Keratinocyte (primary cell): ENCODE data around the gene SWAP70. TPM values are rescaled to one million over a fixed set of nuclear protein-coding genes. Genes with fewer than 3 reads are reported as not detected.

ENCODE experiments used
- DNase-seq: peaks from one replicate; pipeline ENCODE4 v3.0.0-alpha.2; 2011; ENCODE audit warnings: low read depth, missing footprints, low spot score
- FAIRE-seq: peaks from 2 replicates; lab custom pipeline; 2011; peaks lifted over from hg19 to GRCh38; lab: Jason Lieb, UNC
- H2AFZ ChIP-seq: 2 replicates; pipeline ENCODE4 v1.6.0; 2012; ENCODE audit warnings: low read length, control low read depth, inconsistent platforms; ENCODE audit not compliant: control insufficient read depth
- H3K27ac ChIP-seq: 2 replicates; pipeline ENCODE4 v1.5.1; 2011; ENCODE audit warnings: low read length; ENCODE audit not compliant: control insufficient read depth, insufficient read depth
- H3K27me3 ChIP-seq: 3 replicates; pipeline ENCODE4 v1.6.0; 2011; ENCODE audit warnings: low read length; ENCODE audit not compliant: control insufficient read depth, insufficient read depth; ENCODE audit errors: extremely low read depth
- H3K36me3 ChIP-seq, 2 experiments: 2 replicates in 1 of 2; 3 replicates in 1 of 2; pipeline ENCODE4 v1.5.1; 2011; ENCODE audit warnings: low read length in 2 of 2, mild to moderate bottlenecking in 1 of 2; ENCODE audit not compliant: control insufficient read depth in 2 of 2, insufficient read depth in 2 of 2; ENCODE audit errors: extremely low read depth in 1 of 2
- H3K4me1 ChIP-seq: 3 replicates; pipeline ENCODE4 v1.5.1; 2011; ENCODE audit warnings: low read length; ENCODE audit not compliant: control insufficient read depth, insufficient read depth; ENCODE audit errors: extremely low read depth
- H3K4me2 ChIP-seq: 3 replicates; pipeline ENCODE4 v1.6.0; 2011; ENCODE audit warnings: low read depth, low read length; ENCODE audit not compliant: control insufficient read depth, insufficient read depth; ENCODE audit errors: extremely low read depth
- H3K4me3 ChIP-seq, 3 experiments: fragments of 200-600 bp in 1 of 3; sonication (generic) in 1 of 3; 2 replicates in 2 of 3; 3 replicates in 1 of 3; pipeline ENCODE4 v1.5.1; 2011 to 2016; ENCODE audit warnings: low read length in 3 of 3, mild to moderate bottlenecking in 3 of 3, control low read depth in 2 of 3, inconsistent platforms in 1 of 3, low read depth in 1 of 3, mixed read lengths in 1 of 3, mixed run types in 1 of 3, moderate library complexity in 1 of 3; ENCODE audit not compliant: control insufficient read depth in 2 of 3, insufficient read depth in 2 of 3; ENCODE audit errors: extremely low read depth in 1 of 3
- H3K79me2 ChIP-seq: 2 replicates; pipeline ENCODE4 v1.6.0; 2012; ENCODE audit warnings: low read length; ENCODE audit not compliant: control insufficient read depth, insufficient read depth
- H3K9ac ChIP-seq: 3 replicates; pipeline ENCODE4 v1.6.0; 2011; ENCODE audit warnings: low read length; ENCODE audit not compliant: control insufficient read depth, insufficient read depth; ENCODE audit errors: extremely low read depth
- H3K9me1 ChIP-seq: 3 replicates; pipeline ENCODE4 v1.6.0; 2011; ENCODE audit warnings: low read length; ENCODE audit not compliant: control insufficient read depth, insufficient read depth; ENCODE audit errors: extremely low read depth
- H3K9me3 ChIP-seq: 2 replicates; pipeline ENCODE4 v1.5.1; 2012; ENCODE audit warnings: low read depth, low read length; ENCODE audit not compliant: control insufficient read depth
- H4K20me1 ChIP-seq: 3 replicates; pipeline ENCODE4 v1.6.0; 2011; ENCODE audit warnings: low read length; ENCODE audit not compliant: control insufficient read depth, insufficient read depth; ENCODE audit errors: extremely low read depth
- EZH2 ChIP-seq: IDR thresholded peaks from one replicate; pipeline ENCODE4 v1.6.1; 2012; ENCODE audit warnings: inconsistent platforms, mild to moderate bottlenecking, low read length, moderate library complexity
- dilution Hi-C: fragments of 300-500 bp; cut with MboI; formaldehyde crosslinking; loops from one replicate; pipeline ENCODE4 v1.7.0; 2020; ENCODE audit warnings: low sequenced_read_pairs; ENCODE audit not compliant: extremely low pct_ligation_motif_present
- polyA plus RNA-seq, 5 experiments: library from polyadenylated mRNA; depleted of rRNA in 3 of 5; stranded (reverse) in 3 of 5; stranded (forward) in 1 of 5; unstranded in 1 of 5; fragments of >200 nt; gene quantifications; 1 replicate in 1 of 5; 2 replicates in 3 of 5; 3 replicates in 1 of 5; pipeline versions ENCODE4 v1.2.1 to v1.2.3, GENCODE V29; 2011 to 2012; ENCODE audit warnings: missing spikeins in 2 of 5, low read depth in 1 of 5, low replicate concordance in 1 of 5
- TF ChIP-seq, protein P1 (sequence below), 3 experiments: IDR thresholded peaks in 1 of 3; conservative IDR thresholded peaks in 1 of 3; optimal IDR thresholded peaks in 1 of 3; 2 replicates in 2 of 3; 3 replicates in 1 of 3; pipeline versions ENCODE3 to v1.5.1; 2011; ENCODE audit warnings: low read length in 3 of 3, mild to moderate bottlenecking in 3 of 3, moderate library complexity in 2 of 3, control low read depth in 1 of 3, inconsistent platforms in 1 of 3; ENCODE audit not compliant: insufficient read depth in 2 of 3; ENCODE audit errors: extremely low read depth in 1 of 3

The SWAP70 gene
- polyA plus RNA-seq, 1 donor (not counting 4 experiments of a cell fraction or from before 2014, with no cell fraction given): 28.5 TPM

- Histone ChIP-seq H3K9me1 (no peaks in the 10 kb centered on the region), H3K79me2 (peaks cover 57% of the 10 kb centered on the region), H3K36me3 (peaks cover 0 to 4% of the 10 kb centered on the region in 2 experiments), H4K20me1 (no peaks in the 10 kb centered on the region), H3K27ac (peak overlapping the region; percentile 73), H3K4me2 (peak overlapping the region; percentile 67), H3K27me3 (no peaks in the 10 kb centered on the region), H3K9me3 (no peaks in the 10 kb centered on the region), H2AFZ (peak overlapping the region; percentile 45), H3K4me1 (peaks cover 5% of the 10 kb centered on the region), H3K9ac (peak overlapping the region; percentile 80), H3K4me3 (peak overlapping the region; percentile 68 to 79 (median 78))
- no peak for DNase-seq
- dilution Hi-C loops: no loop called here
- FAIRE-seq: no peak
- TF ChIP-seq, protein P1, sequence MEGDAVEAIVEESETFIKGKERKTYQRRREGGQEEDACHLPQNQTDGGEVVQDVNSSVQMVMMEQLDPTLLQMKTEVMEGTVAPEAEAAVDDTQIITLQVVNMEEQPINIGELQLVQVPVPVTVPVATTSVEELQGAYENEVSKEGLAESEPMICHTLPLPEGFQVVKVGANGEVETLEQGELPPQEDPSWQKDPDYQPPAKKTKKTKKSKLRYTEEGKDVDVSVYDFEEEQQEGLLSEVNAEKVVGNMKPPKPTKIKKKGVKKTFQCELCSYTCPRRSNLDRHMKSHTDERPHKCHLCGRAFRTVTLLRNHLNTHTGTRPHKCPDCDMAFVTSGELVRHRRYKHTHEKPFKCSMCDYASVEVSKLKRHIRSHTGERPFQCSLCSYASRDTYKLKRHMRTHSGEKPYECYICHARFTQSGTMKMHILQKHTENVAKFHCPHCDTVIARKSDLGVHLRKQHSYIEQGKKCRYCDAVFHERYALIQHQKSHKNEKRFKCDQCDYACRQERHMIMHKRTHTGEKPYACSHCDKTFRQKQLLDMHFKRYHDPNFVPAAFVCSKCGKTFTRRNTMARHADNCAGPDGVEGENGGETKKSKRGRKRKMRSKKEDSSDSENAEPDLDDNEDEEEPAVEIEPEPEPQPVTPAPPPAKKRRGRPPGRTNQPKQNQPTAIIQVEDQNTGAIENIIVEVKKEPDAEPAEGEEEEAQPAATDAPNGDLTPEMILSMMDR (optimal IDR thresholded peaks at IDR 0.05 in 1 of 3, IDR thresholded peaks at IDR 0.05 in 1 of 3, conservative IDR thresholded peaks at IDR 0.05 in 1 of 3; ENCODE audit: extremely low read depth in 1 of 3, insufficient read depth in 2 of 3, low read length in 3 of 3): no peak
- TF ChIP-seq EZH2: no peak
Measured at GRCh38 chr11:9664276-9665171, 647 bp downstream of the SWAP70 start.

DNA sequence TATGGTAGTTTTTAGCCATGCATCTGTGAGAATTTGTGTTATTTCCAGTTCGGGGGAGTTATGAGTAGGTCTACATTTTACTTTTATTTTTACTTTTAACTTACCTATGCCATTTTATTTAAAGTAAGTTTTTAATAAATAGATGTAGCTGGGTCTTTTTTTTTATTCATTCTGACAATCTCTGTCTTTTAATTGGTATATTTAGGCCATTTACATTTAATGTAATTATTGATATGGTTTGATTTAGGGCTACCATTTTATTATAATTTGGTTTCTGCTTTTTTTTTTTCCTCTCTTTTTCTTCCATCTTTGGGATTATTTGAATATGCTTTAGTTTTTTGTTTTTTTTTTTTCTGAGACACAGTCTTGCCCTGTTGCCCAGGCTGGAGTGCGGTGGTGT is 1.9 kb downstream of the SWAP70 start:
- no peak for FAIRE-seq

More for the DNA sequence above, 1.9 kb downstream of the SWAP70 start:
- TF ChIP-seq EZH2: no peak
- TF ChIP-seq, protein P1 (optimal IDR thresholded peaks at IDR 0.05 in 1 of 3, IDR thresholded peaks at IDR 0.05 in 1 of 3, conservative IDR thresholded peaks at IDR 0.05 in 1 of 3; ENCODE audit: extremely low read depth in 1 of 3, insufficient read depth in 2 of 3, low read length in 3 of 3): no peak
- no peak overlapping the region for H2AFZ ChIP-seq
- no peak for DNase-seq
- H3K4me2 ChIP-seq: peak overlapping the region; percentile 67
- no peaks in the 10 kb centered on the region for H4K20me1 ChIP-seq
- dilution Hi-C loops: no loop called here
- peaks cover 0 to 4% of the 10 kb centered on the region in 2 experiments for H3K36me3 ChIP-seq
- no peak overlapping the region for H3K27ac ChIP-seq
- H3K9me3 ChIP-seq: no peaks in the 10 kb centered on the region
- H3K79me2 ChIP-seq: peaks cover 67% of the 10 kb centered on the region
- no peaks in the 10 kb centered on the region for H3K9me1 ChIP-seq
- H3K4me1 ChIP-seq: peaks cover 5% of the 10 kb centered on the region
- H3K4me3 ChIP-seq: peak overlapping the region in 2 of 3 experiments; percentile 68 to 78
- H3K27me3 ChIP-seq: no peaks in the 10 kb centered on the region
- no peak overlapping the region for H3K9ac ChIP-seq
